GM10847 (cell line): ENCODE measurements around the gene IZUMO1.

Source experiments
- POLR2A ChIP-seq: IDR thresholded peaks from 2 replicates; pipeline ENCODE4 v1.6.1; 2011; ENCODE audit not compliant: insufficient read length; ENCODE audit errors: extremely low read depth

The IZUMO1 gene

DNA sequence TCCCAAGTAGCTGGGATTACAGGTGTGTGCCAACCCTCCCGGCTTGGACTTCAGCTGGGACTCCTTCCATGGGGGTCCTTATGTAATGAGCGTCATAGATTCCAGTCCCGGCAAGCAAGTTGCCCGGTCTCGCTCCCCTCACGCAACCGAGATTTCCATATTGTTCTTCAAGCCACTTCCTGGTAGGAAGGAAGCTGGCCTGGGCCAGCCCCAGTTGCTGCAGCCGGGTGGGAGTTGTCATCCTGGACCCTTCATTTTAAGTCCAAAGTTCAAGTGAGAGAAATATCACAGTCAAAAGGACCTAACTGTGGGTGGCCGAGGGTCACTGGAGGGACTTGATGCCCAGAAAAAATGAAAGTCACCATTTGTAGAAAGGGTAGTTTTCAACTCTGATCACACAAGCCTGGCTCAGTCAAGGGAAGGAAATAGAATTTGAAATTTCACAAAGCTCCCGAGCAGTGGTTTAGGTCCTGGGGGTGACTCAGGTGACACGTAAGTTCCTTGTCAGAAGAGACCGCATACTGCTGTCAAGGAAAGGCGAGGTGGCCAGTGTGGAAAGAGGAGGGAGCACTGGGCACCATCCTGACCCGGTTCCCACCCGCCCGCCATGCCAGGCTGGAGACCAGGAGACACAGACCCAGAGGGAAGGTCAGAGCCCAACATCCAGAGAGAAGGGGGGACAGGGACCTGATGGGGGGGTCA lies 13.9 kb upstream of the IZUMO1 start:
- TF ChIP-seq POLR2A, result no peak

DNA sequence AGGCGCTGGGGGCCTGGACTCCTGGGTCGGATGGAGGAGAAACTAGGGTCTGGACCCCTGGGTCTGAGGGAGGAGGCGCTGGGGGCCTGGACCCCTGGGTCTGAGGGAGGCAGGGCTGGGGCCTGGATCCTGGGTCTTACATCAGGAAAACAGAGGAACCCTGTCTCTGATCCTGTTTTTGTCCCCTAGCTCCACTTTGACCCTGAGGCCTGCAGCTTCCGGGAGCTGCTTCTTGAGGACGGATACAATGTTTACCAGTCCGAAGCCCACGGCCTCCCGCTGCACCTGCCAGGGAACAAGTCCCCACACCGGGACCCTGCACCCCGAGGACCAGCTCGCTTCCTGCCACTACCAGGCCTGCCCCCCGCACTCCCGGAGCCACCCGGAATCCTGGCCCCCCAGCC lies 11.0 kb upstream of the IZUMO1 start:
- no peak for TF ChIP-seq POLR2A

DNA sequence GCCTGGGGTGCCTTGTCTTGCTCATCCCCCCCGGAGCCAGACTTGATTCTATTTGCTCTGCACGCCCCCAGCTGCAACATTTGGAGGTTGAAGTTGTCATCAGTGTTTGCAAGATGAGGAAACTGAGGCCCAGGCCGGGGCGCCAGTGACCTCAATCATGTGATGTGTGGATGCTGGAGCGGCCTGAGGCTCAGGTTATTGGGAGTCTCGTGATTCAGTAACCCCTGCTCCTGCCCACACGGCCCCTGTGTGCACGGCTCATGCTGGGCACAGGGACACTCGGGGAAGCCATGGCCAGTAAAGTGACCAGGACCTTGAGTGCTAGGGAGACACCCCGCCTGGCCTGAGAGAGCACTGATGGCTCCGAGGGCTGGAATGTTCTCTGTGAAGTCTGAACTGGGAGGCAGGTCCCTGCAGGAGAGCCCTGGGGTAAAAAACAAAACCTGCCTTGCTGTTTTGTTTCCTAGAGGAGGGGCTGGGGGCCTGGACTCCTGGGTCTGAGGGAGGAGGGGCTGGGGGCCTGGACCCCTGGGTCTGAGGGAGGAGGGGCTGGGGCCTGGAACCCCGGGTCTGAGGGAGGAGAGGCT lies 10.5 kb upstream of the IZUMO1 start:
- no peak for TF ChIP-seq POLR2A

DNA sequence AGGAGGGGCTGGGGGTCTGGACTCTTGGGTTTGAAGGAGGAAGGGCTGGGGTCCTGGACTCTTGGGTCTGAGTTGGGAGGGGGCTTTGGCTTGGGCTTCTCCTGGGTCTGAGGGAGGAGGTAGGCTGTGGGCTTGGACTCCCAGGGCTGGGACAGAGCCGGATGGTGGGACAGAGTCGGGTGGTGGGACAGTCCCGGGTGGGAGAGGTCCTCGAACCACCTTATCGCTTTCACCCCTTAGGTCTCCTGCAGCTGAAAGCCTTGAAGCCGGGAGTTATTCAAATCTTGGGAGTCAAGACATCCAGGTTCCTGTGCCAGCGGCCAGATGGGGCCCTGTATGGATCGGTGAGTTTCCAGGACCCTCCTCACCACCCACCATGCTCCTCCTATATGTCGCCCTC lies 10.0 kb upstream of the IZUMO1 start:
- no peak for TF ChIP-seq POLR2A

DNA sequence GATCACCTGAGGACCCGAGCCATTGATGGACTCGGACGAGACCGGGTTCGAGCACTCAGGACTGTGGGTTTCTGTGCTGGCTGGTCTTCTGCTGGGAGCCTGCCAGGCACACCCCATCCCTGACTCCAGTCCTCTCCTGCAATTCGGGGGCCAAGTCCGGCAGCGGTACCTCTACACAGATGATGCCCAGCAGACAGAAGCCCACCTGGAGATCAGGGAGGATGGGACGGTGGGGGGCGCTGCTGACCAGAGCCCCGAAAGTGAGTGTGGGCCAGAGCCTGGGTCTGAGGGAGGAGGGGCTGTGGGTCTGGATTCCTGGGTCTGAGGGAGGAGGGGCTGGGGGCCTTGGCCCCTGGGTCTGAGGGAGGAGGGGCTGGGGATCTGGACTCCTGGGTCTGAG lies 9.5 kb upstream of the IZUMO1 start:
- TF ChIP-seq POLR2A, result no peak

DNA sequence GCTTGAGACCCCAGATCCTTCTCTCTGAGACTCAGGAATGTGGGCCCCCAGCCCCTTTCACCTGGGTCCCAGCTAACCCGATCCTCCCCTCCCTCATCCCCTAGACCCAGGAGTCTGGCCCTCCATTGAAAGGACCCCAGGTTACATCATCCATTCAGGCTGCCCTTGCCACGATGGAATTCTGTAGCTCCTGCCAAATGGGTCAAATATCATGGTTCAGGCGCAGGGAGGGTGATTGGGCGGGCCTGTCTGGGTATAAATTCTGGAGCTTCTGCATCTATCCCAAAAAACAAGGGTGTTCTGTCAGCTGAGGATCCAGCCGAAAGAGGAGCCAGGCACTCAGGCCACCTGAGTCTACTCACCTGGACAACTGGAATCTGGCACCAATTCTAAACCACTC lies 9.1 kb upstream of the IZUMO1 start:
- TF ChIP-seq POLR2A, result no peak

DNA sequence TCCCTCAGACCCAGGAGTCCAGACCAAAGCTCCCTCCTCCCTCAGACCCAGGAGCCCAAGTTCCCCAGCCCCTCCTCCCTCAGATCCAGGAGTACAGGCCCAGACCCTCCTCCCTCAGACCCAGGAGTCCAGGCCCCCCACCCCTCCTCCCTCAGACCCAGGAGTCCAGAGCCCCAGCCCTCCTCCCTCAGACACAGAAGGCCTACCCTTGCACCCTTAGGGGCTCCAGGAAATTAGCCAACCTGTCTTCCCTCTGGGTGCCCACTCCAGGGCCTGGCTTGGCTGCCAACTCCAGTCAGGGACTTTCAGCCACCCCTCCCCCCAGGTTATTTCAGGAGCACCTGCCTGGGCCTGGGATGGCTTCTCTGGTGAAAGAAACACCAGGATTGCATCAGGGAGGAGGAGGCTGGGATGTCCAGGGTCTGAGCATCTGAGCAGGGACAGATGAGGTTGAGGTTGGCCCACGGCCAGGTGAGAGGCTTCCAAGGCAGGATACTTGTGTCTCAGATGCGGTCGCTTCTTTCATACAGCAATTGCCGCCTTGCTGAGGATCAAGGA lies 8.5 kb upstream of the IZUMO1 start, which contains the start of gene FGF21:
Gene FGF21 (plus strand): TSS at position 441 of the 558 bp plus-strand sequence. CDS start 713 bp downstream, outside the sequence.
- no peak for TF ChIP-seq POLR2A

DNA sequence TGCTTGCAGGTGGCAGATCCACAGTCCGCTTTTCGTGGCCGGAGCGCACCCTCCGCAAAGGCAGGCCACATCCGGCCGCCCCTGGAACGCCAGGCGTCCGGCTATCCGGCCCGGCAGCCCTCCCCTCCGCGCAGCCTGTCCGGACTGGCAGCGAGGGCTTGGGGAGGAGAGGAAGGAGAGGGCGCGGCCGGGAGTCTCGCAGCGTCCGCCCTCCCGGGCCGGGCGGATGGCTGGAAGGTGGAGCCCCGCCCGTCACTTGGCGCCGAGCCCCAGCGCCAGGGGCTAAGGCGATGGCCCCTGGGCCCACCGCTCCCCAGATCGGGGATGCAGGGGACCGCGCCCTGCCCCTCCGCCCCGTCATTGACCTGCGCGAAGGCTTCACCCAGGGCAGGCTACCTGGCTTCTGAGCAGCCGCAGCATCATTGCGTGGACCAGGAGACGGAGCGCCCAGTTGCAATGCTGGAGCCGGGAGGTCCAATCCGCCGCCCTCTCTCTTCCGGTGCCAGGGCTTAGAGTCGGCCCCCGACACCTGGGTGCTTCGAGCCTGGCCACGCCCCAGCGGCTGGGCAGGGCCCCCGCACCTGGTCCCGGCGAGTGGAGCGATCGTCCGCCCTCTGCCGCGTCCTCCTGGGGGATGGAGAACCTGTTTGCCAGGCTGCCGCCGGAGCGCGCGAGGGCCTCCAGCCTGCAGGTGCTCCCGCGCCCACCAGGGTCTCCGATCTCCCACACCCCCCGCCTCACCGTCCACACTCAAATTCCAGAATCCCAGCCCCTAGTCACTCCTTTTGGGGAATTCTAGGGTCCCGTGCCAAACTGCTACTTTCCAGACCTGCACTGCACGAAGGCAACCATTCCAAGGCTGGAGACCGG lies 6.0 kb upstream of the IZUMO1 start, which contains the start of gene FUT1:
Gene FUT1 (minus strand): TSS at position 146 of the 870 bp plus-strand sequence. CDS start 1,360 bp downstream, outside the sequence.
- no peak for TF ChIP-seq POLR2A

DNA sequence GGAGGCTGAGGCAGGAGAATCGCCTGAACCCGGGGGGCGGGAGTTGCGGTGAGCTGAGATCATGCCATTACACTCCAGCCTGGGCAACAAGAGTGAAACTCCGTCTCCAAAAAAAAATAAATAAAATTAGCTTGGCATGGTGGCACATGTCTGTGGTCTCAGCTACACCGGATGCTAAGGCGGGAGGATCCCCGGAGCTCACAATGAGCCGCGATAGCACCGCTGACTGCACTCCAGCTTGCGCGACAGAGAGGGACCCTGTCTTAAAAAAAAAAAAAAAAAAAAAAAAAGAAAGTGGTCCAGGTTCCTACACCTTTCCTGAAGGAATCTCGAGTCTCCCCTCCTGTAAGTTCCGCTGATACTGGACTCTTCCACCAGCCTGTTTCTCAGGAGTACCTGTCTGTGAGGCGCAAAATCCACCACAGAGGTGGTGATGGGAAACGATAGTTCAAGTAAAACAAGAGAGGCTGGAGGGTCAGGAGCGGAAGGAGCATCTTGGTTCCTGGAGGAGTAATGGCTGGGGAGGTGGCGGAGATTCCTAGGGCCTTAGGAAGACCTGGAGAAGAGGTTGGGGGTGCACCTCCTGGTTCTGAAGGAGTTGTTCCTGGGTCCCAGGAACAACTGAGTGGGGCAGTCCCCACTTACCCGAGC lies 5.3 kb upstream of the IZUMO1 start:
- TF ChIP-seq POLR2A, result no peak

DNA sequence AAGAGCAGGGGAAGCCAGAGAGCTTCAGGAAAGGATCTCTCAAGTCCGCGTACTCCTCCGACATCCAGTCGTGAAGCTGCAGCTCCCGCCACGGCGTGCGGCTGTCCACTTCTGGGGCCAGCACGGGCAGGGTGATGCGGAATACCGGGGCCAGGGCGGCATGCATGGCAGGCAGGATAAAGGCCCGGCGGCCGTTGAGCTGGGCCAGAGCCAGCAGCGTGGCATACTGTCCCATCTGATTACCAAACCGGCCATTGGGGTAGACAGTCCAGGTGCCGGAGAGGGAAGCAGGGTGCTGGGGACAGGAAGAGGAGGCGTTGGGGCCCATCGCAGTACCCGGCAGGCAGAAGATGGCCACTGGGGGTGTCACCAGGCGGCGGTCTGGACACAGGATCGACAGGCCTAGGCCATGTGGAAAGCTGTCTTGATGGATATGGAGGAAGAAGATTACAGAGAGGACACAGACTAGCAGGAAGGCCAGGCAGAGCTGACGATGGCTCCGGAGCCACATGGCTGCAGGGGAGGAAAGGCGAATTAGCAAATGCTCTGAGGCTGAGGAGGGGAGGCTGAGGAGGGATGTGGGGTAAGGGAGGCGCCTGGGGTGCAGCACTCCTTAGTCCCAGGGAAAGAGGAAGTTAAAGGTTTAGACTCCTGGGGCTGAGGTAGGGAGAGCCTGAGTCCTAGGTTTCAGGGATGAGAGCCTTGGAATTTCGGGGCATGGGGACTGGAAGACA lies 4.2 kb upstream of the IZUMO1 start:
- TF ChIP-seq POLR2A, result no peak

DNA sequence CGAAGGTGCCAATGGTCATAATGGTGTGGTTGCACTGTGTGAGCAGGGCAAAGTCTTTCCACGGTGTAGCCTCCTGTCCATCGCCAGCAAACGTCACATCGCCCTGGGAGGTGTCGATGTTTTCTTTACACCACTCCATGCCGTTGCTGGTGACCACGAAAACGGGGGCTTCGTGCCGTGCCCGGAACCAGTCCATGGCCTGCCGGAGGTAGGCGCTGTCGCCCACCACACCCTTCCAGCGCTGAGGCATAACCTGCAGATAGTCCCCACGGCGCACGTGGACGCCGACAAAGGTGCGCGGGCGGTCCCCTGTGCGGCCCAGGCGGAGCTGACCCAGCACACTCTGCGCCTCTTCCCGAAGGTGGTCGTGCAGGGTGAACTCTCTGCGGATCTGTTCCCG lies 3.6 kb upstream of the IZUMO1 start:
- TF ChIP-seq POLR2A, result no peak

DNA sequence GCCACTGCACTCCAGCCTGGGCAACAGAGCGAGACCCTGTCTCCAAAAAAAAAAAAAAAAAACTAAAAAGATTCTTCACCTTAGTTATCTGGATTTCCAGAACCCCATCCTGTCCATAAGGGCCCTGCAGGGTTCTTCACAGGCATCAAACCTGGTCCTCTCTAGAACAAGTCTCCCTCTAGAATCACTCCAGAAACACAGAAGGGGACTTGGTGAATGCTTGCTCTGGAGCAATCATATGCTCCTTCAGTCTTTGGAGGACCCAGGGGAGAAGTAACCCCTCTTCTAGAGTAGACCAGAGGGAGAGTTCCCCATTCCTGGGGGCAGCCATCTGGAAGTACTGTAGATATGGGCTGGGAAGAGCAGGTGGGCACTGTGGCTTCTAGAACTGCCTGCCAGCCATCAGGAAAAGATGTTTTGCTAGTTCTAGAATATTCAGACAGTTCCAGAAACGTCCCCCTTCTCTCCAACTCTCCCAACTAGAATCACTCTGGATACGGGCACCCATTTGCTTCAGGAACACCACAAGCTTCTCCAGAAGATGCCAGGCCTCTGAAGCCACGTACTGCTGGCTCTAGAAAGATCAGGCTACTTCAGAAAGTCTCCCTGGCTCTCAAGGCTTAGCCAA lies 3.0 kb upstream of the IZUMO1 start:
- TF ChIP-seq POLR2A, result no peak

DNA sequence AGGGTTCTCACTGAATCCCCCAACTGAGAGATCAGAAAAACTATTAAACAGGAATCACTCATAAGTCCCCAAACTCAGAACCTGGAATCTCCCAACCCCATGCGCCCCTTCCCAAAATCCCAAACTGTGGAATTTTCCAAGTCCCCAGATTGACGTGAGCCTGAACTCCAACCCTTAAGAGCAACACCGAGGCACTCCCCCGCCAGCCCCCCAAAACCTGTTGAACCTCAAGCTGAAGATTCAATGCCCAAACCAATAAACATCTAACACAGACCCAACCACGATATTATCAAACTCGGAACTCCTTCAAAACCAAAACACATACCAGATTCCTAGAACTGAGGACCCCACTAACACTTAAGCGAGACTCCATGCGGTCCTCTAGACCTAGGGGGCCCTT lies 599 bp downstream of the IZUMO1 start:
- TF ChIP-seq POLR2A, result no peak
